ENCODE measurements around the gene TARBP2. TPM values are rescaled to one million over a fixed set of nuclear protein-coding genes. Genes with fewer than 3 reads are reported as not detected.
A peak's percentile ranks its signal among the peaks of the same experiment; 100 is the strongest.
"Not testable (repeated sequence)": the region's sequence is repeated elsewhere in the genome, so short reads cannot be mapped to it uniquely, and the experiment has no call there.

Gene TARBP2
- total RNA-seq, 2 donors from 2014 or later: 12.5 to 15.3 TPM

DNA sequence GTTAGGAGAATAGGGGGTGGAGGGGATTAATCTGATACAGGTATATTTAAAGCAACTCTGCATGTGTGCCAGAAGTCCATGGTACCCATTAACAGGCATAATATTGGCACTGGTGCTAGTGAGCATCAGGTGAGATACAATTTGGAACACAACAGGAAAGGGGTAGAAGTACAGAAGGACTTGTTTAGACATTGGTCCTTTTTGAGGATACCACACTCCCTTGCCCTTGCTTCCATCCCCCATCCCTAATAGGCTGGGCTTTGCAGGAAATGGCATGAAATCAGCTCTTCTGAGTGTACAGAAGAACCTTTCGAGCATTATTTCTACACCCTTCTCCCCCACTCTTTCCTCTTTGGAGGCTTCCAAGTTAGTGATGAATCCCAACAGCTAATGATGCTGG is 32.8 kb upstream of the TARBP2 start:
- intact Hi-C loops (cut with DNase I): no loop called here
- ATAC-seq: no peak
- no peak for DNase-seq

DNA sequence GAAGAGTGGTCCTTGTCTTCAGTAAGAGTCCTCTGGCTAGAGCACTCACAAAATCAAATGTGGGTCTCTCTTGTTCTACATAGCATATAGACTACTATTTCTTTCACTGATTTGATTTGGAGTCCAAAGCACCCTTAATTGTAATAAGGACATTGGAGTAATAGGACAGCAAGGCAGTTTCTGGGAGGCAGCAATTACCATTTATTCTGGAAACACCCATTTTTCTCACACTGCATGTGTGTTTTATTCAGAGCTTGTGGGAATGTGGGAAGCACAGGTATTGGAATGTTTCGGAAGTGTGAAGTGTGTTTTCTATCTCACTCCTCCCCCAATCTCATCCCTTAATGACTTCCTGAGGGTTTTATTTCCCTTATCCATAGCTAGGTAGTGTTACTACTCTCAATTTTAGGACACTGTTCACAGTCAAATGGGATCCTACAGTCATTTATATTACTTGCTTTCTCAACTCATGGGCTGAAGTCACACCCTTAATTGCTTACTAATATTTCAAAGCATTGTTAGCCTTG is 29.0 kb upstream of the TARBP2 start:
- ATAC-seq (no peak), DNase-seq (no peak)
- intact Hi-C loops (cut with DNase I): no loop called here

GRCh38 chr12:53474077-53474476 is 27.0 kb upstream of the TARBP2 start:
- intact Hi-C loops (cut with DNase I): no loop called here
- DNase-seq: no peak
- peak in 1 of 2 donors; percentile 22 for ATAC-seq

GRCh38 chr12:53474819-53475218 is 26.3 kb upstream of the TARBP2 start:
- intact Hi-C loops (cut with DNase I): no loop called here
- DNase-seq: no peak
- ATAC-seq: no peak

- DNase-seq (no peak), ATAC-seq (peak in 1 of 2 donors; percentile 7)
- intact Hi-C loops (cut with DNase I): no loop called here
Observed at GRCh38 chr12:53476769-53477209, 24.3 kb upstream of the TARBP2 start.

DNA sequence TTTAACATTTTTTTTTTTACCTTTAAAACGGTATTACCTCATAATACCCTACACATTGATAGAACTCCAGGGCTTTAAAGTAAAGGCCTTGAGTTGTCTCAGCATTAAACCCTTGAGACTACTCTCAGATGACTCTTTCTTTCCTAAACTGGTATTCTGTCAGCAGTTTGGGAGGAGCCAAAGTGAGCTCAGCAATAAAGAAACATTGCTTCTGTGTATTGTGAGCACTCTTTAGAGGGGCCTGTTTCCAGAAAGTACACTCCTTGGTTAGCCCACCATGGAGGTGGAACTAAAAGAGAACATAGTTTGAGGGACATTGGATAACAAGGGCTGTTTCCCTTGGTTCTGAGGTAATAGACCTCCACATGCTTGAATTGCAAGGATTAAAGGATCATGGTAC is 22.2 kb upstream of the TARBP2 start:
- DNase-seq: no peak
- ATAC-seq: no peak
- intact Hi-C loops (cut with DNase I): no loop called here

DNA sequence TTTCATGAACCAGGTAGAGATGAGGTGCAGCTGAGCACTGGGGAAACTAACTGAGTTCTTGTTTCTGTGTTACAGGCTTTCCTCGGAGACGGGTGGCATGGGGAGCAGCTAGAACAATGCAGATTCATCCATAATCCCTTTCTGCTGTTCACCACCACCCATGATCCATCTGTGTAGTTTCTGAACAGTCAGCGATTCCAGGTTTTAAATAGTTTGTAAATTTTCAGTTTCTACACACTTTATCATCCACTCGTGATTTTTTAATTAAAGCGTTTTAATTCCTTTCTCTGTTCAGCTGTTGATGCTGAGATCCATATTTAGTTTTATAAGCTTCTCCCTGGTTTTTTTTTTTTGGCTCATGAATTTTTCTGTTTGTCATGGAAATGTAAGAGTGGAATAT is 21.8 kb upstream of the TARBP2 start:
- DNase-seq: no peak
- ATAC-seq: no peak
- intact Hi-C loops (cut with DNase I): no loop called here

DNA sequence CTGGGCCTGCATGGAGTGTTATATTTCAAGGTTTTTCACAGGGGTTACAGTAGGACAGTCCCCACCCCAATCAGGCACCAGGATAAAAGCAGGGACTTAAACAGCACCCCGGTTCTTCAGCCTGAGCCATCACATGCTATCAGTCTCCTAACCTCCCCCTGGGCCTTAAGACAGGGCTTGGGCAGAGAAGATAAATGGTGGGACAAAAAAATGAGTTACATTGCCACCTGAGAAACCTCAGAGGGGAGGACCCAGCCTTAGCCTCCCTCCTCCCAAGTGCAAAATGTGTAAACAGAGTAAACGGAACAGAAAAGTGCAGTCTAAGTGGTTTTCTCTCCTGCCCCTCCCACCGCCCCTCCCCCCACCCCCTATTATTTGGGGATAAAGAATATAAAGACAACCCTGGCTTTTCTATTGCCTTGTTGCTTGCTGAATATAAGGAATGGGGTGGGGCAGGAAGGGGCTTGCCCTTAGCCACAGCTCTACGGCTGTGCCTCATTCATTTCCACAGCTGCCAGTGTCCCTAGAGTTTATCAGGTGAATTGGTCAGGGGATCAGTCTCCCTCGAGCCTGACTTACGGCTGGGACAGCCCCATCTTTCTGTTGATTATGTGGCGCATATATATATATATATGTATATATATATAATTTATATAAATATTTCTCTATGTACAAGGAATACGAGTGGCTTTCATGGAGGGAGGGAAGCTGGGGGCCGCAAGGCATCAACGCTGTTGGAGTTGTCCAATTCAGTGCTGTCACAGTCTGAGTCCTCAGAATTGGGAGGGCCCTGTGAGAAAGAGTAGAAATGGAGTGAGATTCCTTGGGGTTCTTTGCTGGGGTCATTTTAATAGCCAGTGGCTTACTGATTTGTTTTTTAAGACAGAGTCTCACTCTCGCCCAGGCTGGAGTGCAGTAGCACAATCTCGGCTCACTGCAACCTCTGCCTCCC is 20.3 kb upstream of the TARBP2 start:
- DNase-seq (no peak), ATAC-seq (no peak)
- intact Hi-C loops (cut with DNase I): no loop called here

GRCh38 chr12:53481458-53481857 is 19.6 kb upstream of the TARBP2 start:
- DNase-seq; intact Hi-C loops (cut with DNase I); ATAC-seq: not testable (repeated sequence)

- no peak for DNase-seq
- intact Hi-C loops (cut with DNase I): no loop called here
- no peak for ATAC-seq
Observed at GRCh38 chr12:53481939-53482586, 19.0 kb upstream of the TARBP2 start.

GRCh38 chr12:53482626-53483168 is 18.4 kb upstream of the TARBP2 start:
- ATAC-seq (peak; percentile 6 to 16), DNase-seq (no peak)
- intact Hi-C loops (cut with DNase I): no loop called here

DNA sequence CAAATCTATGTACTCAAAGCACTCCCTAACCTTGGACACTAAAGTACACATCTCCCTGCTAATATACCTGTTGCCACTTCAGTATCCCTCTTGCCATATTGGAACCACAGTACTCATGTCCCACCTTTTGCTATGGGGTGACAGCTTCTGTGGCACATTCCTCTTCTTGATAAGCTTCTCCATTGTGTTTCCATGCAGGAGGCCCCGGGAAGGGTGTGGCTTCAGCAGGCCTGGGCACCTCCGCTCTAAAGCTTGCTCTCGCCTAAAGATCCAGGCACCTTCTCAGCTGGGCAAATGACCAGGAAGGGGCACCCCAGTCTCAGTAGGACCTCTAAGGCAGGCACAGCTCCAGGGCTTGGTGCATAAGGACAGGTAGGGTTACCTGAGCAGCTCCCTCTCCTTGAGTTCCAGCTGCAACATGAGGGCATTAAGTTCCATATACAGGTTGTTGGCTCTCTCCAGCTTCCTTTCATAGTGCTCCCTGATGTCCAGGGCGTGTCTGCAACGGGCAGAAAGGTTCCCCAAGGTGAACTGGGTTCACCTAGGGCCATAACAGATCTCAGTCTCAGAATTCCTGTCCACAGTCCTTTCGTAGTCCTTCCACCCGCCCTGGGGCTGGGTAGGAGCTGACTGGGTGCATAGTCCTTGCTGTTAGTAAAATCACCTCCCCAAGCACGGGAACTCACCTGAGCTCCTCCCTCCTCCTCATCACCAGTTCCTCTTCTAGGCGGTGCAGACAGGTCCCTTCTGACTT is 17.7 kb upstream of the TARBP2 start:
- ATAC-seq (peak; percentile 3 to 12), DNase-seq (no peak)
- intact Hi-C loops (cut with DNase I): no loop called here

DNA sequence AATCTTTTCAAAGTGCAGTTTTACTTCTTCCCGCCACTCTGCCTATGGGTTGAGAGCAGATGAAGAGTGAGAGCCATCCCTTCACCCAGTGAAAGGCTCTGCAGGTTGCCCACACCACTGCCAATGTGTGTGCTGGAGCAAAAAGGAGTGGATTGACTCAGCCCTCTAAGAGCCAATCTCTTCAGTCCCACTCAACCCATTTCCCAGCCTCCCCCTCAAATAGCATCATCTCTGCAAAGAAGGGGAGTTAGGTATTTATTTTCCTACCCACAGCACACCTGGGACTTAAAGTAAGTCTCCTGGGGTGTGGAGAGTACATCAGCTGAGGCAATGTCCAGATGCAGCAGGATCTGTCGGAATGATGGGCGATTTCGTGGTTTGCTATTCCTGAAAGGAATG is 17.1 kb upstream of the TARBP2 start:
- DNase-seq (no peak), ATAC-seq (peak in 1 of 2 donors; percentile 3)
- intact Hi-C loops (cut with DNase I): no loop called here

DNA sequence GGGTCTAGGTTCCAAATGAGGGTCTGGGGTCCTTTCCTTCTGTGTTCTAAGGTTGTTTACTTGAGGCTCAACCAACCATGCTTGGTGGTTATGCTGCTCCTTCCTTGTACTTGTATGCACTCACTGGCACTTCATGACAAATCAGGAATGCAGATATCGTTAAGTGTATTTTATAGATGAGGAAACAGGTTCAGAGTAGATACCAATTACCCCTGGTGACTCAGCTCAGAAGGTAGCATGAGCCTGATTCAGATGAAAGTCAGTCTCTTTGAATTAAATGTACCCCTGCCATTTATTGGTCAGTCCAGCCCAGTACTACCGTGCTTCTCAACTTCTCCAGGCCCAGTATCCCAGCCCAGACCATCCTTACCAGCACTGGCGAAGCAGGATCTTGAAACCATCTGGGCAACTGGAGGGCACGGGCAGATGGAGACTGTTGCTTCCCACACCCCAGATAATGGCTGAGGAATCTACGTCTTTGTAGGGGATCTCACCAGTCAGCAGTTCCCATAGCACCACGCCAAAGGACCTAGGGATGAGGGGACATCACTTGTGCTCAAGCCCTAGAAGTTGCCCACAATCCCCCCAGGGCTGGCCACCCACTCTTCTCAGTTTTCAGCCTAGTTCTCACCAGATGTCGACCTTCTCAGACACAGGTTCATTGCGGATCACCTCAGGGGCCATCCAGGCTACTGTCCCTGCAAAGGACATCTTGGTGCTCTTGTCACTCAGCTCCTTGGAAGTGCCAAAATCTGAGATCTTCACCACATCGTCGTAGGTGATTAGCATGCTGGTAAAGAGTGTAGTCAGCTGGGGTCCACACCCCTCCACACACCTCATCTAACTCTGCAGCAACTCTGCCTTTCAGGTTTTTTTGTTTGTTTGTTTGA is 16.2 kb upstream of the TARBP2 start:
- DNase-seq (no peak), ATAC-seq (no peak)
- intact Hi-C loops (cut with DNase I): no loop called here

DNA sequence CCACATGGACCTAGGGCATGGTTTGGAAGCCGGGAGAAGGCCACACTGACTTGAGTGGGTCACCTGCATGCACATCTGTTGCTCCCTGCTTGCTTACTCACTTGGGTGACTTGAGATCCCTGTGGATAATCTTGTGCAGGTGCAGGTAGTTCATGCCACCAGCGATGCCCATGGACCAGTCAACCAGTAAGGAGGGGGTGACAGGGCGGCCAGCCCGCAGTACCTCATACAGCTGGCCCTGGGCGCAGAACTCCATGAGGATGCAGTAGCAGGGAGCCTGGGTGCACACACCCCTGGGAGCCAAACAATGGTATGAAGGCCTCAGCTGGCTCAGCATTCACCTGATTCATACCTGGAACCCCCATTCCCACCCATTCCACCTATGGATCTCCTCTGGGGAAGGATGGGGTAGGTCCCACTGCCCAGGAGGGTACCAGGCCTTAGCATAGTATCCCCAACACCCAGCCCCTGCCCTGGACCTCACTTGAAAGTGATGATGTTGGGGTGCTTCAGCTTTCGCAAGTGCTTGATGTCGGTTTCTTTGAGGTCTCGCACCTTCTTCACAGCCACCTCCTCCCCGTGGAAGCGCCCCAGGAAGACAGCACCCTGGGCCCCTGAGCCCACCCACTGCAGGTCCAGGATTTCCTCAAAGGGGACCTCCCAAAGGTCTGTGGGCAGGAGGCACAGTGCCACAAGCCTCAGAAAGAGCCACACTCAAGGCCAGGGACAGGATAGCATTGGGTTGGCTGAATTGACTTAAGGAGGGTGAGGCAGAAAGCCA is 14.9 kb upstream of the TARBP2 start:
- ATAC-seq (peak in 1 of 2 donors; percentile 1), DNase-seq (no peak)
- intact Hi-C loops (cut with DNase I): no loop called here

- ATAC-seq (no peak), DNase-seq (no peak)
- intact Hi-C loops (cut with DNase I): no loop called here
Observed at GRCh38 chr12:53486736-53487487, 14.2 kb upstream of the TARBP2 start.
